HL-60 (cell line): Measurements from ENCODE around the gene SART3.

Experiments
- DNase-seq, 2 experiments: peaks; one replicate each; pipeline ENCODE4 v3.0.0-alpha.2; 2010 to 2020; ENCODE audit warnings: low read depth in 1 of 2, low spot score in 1 of 2
- H3K27ac ChIP-seq: fragments of 250-450 bp; sonication (Bioruptor Pico); replicated peaks from 2 replicates; pipeline ENCODE4 v1.5.1; 2020; ENCODE audit warnings: mild to moderate bottlenecking, moderate library complexity
- H3K27me3 ChIP-seq: fragments of 250-450 bp; sonication (Bioruptor Pico); 2 replicates; pipeline ENCODE4 v1.5.1; 2021; ENCODE audit warnings: mild to moderate bottlenecking, moderate library complexity; ENCODE audit not compliant: insufficient read depth, poor library complexity, severe bottlenecking
- H3K4me3 ChIP-seq: replicated peaks from 2 replicates; pipeline ENCODE4 v1.5.1; 2011; ENCODE audit warnings: mild to moderate bottlenecking, control low read depth, low read length; ENCODE audit not compliant: insufficient read depth
- GABPA ChIP-seq: IDR thresholded peaks from 2 replicates; pipeline ENCODE4 v1.6.1; 2012; ENCODE audit warnings: low read depth
- POLR2AphosphoS5 ChIP-seq: IDR thresholded peaks from 2 replicates; pipeline ENCODE4 v1.6.1; 2012; ENCODE audit warnings: low read depth
- REST ChIP-seq: IDR thresholded peaks from 2 replicates; pipeline ENCODE4 v1.6.1; 2012; ENCODE audit warnings: low read depth; ENCODE audit not compliant: insufficient replicate concordance
- SPI1 ChIP-seq: IDR thresholded peaks from 2 replicates; pipeline ENCODE4 v1.6.1; 2012; ENCODE audit warnings: low read depth, mild to moderate bottlenecking, borderline replicate concordance
- TF ChIP-seq, protein P1 (sequence below): IDR thresholded peaks from one replicate; pipeline ENCODE4 v1.5.1; 2011; ENCODE audit warnings: low read length, control low read depth, inconsistent platforms; ENCODE audit not compliant: insufficient read depth

The SART3 gene

GRCh38 chr12:108543652-108544051 is 17.3 kb downstream of the SART3 start:
- no peak for DNase-seq

GRCh38 chr12:108542320-108542719 is 18.7 kb downstream of the SART3 start:
- no peak overlapping the region for H3K27ac ChIP-seq
- no peaks in the 10 kb centered on the region for H3K27me3 ChIP-seq
- no peak for DNase-seq
- TF ChIP-seq POLR2AphosphoS5 (no peak), GABPA (no peak), REST (no peak), SPI1 (no peak)
- TF ChIP-seq, protein P1, sequence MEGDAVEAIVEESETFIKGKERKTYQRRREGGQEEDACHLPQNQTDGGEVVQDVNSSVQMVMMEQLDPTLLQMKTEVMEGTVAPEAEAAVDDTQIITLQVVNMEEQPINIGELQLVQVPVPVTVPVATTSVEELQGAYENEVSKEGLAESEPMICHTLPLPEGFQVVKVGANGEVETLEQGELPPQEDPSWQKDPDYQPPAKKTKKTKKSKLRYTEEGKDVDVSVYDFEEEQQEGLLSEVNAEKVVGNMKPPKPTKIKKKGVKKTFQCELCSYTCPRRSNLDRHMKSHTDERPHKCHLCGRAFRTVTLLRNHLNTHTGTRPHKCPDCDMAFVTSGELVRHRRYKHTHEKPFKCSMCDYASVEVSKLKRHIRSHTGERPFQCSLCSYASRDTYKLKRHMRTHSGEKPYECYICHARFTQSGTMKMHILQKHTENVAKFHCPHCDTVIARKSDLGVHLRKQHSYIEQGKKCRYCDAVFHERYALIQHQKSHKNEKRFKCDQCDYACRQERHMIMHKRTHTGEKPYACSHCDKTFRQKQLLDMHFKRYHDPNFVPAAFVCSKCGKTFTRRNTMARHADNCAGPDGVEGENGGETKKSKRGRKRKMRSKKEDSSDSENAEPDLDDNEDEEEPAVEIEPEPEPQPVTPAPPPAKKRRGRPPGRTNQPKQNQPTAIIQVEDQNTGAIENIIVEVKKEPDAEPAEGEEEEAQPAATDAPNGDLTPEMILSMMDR: no peak
- H3K4me3 ChIP-seq: no peak overlapping the region

More at GRCh38 chr12:108543652-108544051, 17.3 kb downstream of the SART3 start:
- Histone ChIP-seq H3K4me3 (no peak overlapping the region), H3K27me3 (no peaks in the 10 kb centered on the region), H3K27ac (no peak overlapping the region)
- TF ChIP-seq POLR2AphosphoS5 (no peak), REST (no peak), GABPA (no peak)

DNA sequence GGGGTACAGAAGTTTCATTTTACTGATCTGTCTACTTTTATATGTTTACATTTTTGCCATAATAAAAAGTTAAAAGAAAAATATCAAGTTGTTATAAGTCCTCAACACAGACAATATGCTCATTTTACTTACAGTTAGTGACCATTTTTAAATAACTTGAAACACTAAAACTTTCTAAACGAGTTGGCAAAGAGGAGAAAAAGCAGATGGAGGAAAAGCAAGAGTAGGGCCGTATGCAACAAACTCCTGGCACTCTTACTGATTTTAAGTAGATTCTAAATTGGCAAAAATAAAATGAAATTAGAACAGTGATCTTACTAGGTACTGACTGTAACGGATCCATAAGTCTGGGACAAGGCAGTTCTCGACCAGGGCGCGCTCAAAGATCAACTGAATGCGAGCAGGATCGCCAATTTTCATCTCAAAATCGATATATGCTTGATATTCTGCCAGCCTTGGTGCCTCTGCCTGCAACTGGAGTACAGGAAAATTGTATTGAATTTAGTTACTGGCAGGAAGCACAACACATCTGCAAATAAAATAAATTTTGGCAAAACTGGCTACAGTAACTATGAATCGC is 22.3 kb downstream of the SART3 start:
- Histone ChIP-seq H3K27me3 (no peaks in the 10 kb centered on the region), H3K27ac (no peak overlapping the region), H3K4me3 (no peak overlapping the region)
- no peak for TF ChIP-seq REST
- TF ChIP-seq, protein P1: no peak
- TF ChIP-seq GABPA: no peak
- no peak for TF ChIP-seq SPI1
- no peak for TF ChIP-seq POLR2AphosphoS5
- DNase-seq: no peak

- no peak overlapping the region for H3K27ac ChIP-seq
- H3K4me3 ChIP-seq: no peak overlapping the region
- no peaks in the 10 kb centered on the region for H3K27me3 ChIP-seq
- no peak for TF ChIP-seq SPI1
- no peak for TF ChIP-seq POLR2AphosphoS5
- no peak for TF ChIP-seq REST
- TF ChIP-seq, protein P1: no peak
- TF ChIP-seq GABPA: no peak
- DNase-seq: no peak
Measured at GRCh38 chr12:108538146-108538545, 22.8 kb downstream of the SART3 start.
